Amygdala (tissue), 56 donors: Measurements from ENCODE around the gene PTGER2.

ENCODE experiments used
- DNase-seq, 56 donors: peaks; one replicate each; lab custom pipeline; 2025; lab: John Stamatoyannopoulos, UW

Gene PTGER2

GRCh38 chr14:52313903-52314594, at the start of gene PTGER2:
Gene PTGER2, plus strand, starts transcription at chr14:52314312. Its CDS starts 237 bp downstream, at chr14:52314549.
- peak in 8 of 56 donors; percentile 10 to 45 (median 26) for DNase-seq

GRCh38 chr14:52265253-52265652, 48.9 kb upstream of the PTGER2 start:
- no peak for DNase-seq

GRCh38 chr14:52266179-52266578, 47.9 kb upstream of the PTGER2 start:
- DNase-seq: no peak

- DNase-seq: no peak
These were observed 47.3 kb upstream of the PTGER2 start for GRCh38 chr14:52266782-52267181.

GRCh38 chr14:52267501-52268278, 46.4 kb upstream of the PTGER2 start, which contains the start of gene PTGDR:
Gene PTGDR, plus strand, starts transcription at chr14:52267698. Its CDS starts 117 bp downstream, at chr14:52267815.
- no peak for DNase-seq

- DNase-seq: peak in 1 of 56 donors; percentile 8
These were observed 45.6 kb upstream of the PTGER2 start for GRCh38 chr14:52268279-52269061.

- DNase-seq: no peak
These were observed 45.0 kb upstream of the PTGER2 start for GRCh38 chr14:52269100-52269499.

- DNase-seq: no peak
These were observed 44.1 kb upstream of the PTGER2 start for GRCh38 chr14:52269982-52270381.

- DNase-seq: no peak
These were observed 42.6 kb upstream of the PTGER2 start for GRCh38 chr14:52271538-52271937.

GRCh38 chr14:52272375-52272774, 41.7 kb upstream of the PTGER2 start:
- DNase-seq: no peak

- no peak for DNase-seq
These were observed 38.7 kb upstream of the PTGER2 start for GRCh38 chr14:52275372-52275771.

- DNase-seq: no peak
These were observed 36.6 kb upstream of the PTGER2 start for GRCh38 chr14:52277552-52277951.

GRCh38 chr14:52279408-52279807, 34.7 kb upstream of the PTGER2 start:
- no peak for DNase-seq

- DNase-seq: no peak
These were observed 31.0 kb upstream of the PTGER2 start for GRCh38 chr14:52283099-52283498.

GRCh38 chr14:52286661-52287649, 27.2 kb upstream of the PTGER2 start:
- DNase-seq: no peak

- DNase-seq: no peak
These were observed 17.7 kb upstream of the PTGER2 start for GRCh38 chr14:52296378-52296777.

GRCh38 chr14:52298795-52299194, 15.3 kb upstream of the PTGER2 start:
- no peak for DNase-seq

- peak in 1 of 56 donors; percentile 23 for DNase-seq
These were observed 14.3 kb upstream of the PTGER2 start for GRCh38 chr14:52299692-52300278.

GRCh38 chr14:52303236-52303635, 10.9 kb upstream of the PTGER2 start:
- no peak for DNase-seq
